HG03378 (cell line): ENCODE data around the gene SURF1.
"Not testable (repeated sequence)": the region's sequence is repeated elsewhere in the genome, so short reads cannot be mapped to it uniquely, and the experiment has no call there.

Source experiments
- ATAC-seq: cut with Tn5 transposase; IDR thresholded peaks from one replicate; pipeline ENCODE4 v1.9.1; 2021; ENCODE audit warnings: mild to moderate bottlenecking, moderate library complexity; ENCODE audit not compliant: unreplicated experiment

The SURF1 gene

GRCh38 chr9:133356391-133357091 lies at the start of gene SURF1, which contains the start of gene SURF2:
TSS of gene SURF1 (minus strand) at chr9:133356487. CDS start at chr9:133356453, 34 bp downstream.
TSS of gene SURF2 (plus strand) at chr9:133356550. CDS start at chr9:133356593, 43 bp downstream.
- no peak for ATAC-seq

- ATAC-seq: no peak
Observed at GRCh38 chr9:133405508-133406438, 49.5 kb upstream of the SURF1 start.

- no peak for ATAC-seq
Observed at GRCh38 chr9:133404454-133405002, 48.2 kb upstream of the SURF1 start.

- ATAC-seq: no peak
Observed at GRCh38 chr9:133403766-133404453, 47.6 kb upstream of the SURF1 start.

- ATAC-seq: no peak
Observed at GRCh38 chr9:133402689-133403088, 46.4 kb upstream of the SURF1 start.

GRCh38 chr9:133401588-133401987 lies 45.3 kb upstream of the SURF1 start:
- ATAC-seq: no peak

- ATAC-seq: no peak
Observed at GRCh38 chr9:133400292-133400691, 44.0 kb upstream of the SURF1 start.

- no peak for ATAC-seq
Observed at GRCh38 chr9:133397895-133398294, 41.6 kb upstream of the SURF1 start.

- ATAC-seq: no peak
Observed at GRCh38 chr9:133397370-133397769, 41.1 kb upstream of the SURF1 start.

- no peak for ATAC-seq
Observed at GRCh38 chr9:133396952-133397351, 40.7 kb upstream of the SURF1 start.

- ATAC-seq: no peak
Observed at GRCh38 chr9:133394687-133395271, 38.5 kb upstream of the SURF1 start.

GRCh38 chr9:133393399-133393798 lies 37.1 kb upstream of the SURF1 start:
- no peak for ATAC-seq

GRCh38 chr9:133392308-133392707 lies 36.0 kb upstream of the SURF1 start:
- not testable (repeated sequence) for ATAC-seq

GRCh38 chr9:133391449-133391848 lies 35.2 kb upstream of the SURF1 start:
- not testable (repeated sequence) for ATAC-seq

- ATAC-seq: no peak
Observed at GRCh38 chr9:133390713-133391112, 34.4 kb upstream of the SURF1 start.

GRCh38 chr9:133389562-133389961 lies 33.3 kb upstream of the SURF1 start:
- ATAC-seq: no peak

GRCh38 chr9:133389025-133389557 lies 32.8 kb upstream of the SURF1 start:
- ATAC-seq: no peak

- ATAC-seq: no peak
Observed at GRCh38 chr9:133387680-133388079, 31.4 kb upstream of the SURF1 start.

GRCh38 chr9:133386338-133386737 lies 30.1 kb upstream of the SURF1 start:
- ATAC-seq: no peak

GRCh38 chr9:133385452-133385851 lies 29.2 kb upstream of the SURF1 start:
- ATAC-seq: no peak
